Measurements from ENCODE around the gene CAMK2D. TPM values are rescaled to one million over a fixed set of nuclear protein-coding genes. Genes with fewer than 3 reads are reported as not detected.

The CAMK2D gene
- total RNA-seq, 1 donor from 2014 or later, result 31.7 TPM

GRCh38 chr4:113697429-113697828, 64.1 kb downstream of the CAMK2D start:
- Mint-ChIP-seq H3K9me3 (no peaks in the 10 kb centered on the region), H3K27ac (no peak overlapping the region), H3K4me3 (no peak overlapping the region), H3K27me3 (ENCODE audit: low read depth) (no peaks in the 10 kb centered on the region), H3K36me3 (peaks cover 2% of the 10 kb centered on the region), H3K4me1 (peaks cover 22% of the 10 kb centered on the region)
- DNase-seq (ENCODE audit: low spot score in 2 of 2, unreplicated experiment in 2 of 2), result no peak
- no peak for TF ChIP-seq CTCF (IDR thresholded peaks at IDR 0.05; ENCODE audit: unreplicated experiment)

- no peak for DNase-seq (ENCODE audit: low spot score in 2 of 2, unreplicated experiment in 2 of 2)
- no peak for TF ChIP-seq CTCF (IDR thresholded peaks at IDR 0.05; ENCODE audit: unreplicated experiment)
- peaks cover 17% of the 10 kb centered on the region for H3K4me1 Mint-ChIP-seq
- no peak overlapping the region for H3K27ac Mint-ChIP-seq
- H3K9me3 Mint-ChIP-seq, result no peaks in the 10 kb centered on the region
- H3K27me3 Mint-ChIP-seq (ENCODE audit: low read depth), result no peaks in the 10 kb centered on the region
- no peak overlapping the region for H3K4me3 Mint-ChIP-seq
- peaks cover 2% of the 10 kb centered on the region for H3K36me3 Mint-ChIP-seq
These were observed 66.0 kb downstream of the CAMK2D start for GRCh38 chr4:113695328-113696169.

- Mint-ChIP-seq H3K36me3 (peaks cover 3% of the 10 kb centered on the region), H3K4me3 (no peak overlapping the region), H3K9me3 (no peaks in the 10 kb centered on the region), H3K27me3 (ENCODE audit: low read depth) (no peaks in the 10 kb centered on the region), H3K27ac (no peak overlapping the region), H3K4me1 (peaks cover 17% of the 10 kb centered on the region)
- DNase-seq (ENCODE audit: low spot score in 2 of 2, unreplicated experiment in 2 of 2), result no peak
- TF ChIP-seq CTCF (IDR thresholded peaks at IDR 0.05; ENCODE audit: unreplicated experiment), result no peak
These were observed 67.5 kb downstream of the CAMK2D start for GRCh38 chr4:113694008-113694407.

GRCh38 chr4:113692809-113693411, 68.6 kb downstream of the CAMK2D start:
- H3K27me3 Mint-ChIP-seq (ENCODE audit: low read depth), result no peaks in the 10 kb centered on the region
- H3K4me3 Mint-ChIP-seq, result no peak overlapping the region
- H3K36me3 Mint-ChIP-seq, result peaks cover 3% of the 10 kb centered on the region
- DNase-seq (ENCODE audit: low spot score in 2 of 2, unreplicated experiment in 2 of 2), result no peak
- H3K9me3 Mint-ChIP-seq, result no peaks in the 10 kb centered on the region
- H3K4me1 Mint-ChIP-seq, result peaks cover 17% of the 10 kb centered on the region
- TF ChIP-seq CTCF (IDR thresholded peaks at IDR 0.05; ENCODE audit: unreplicated experiment), result no peak
- H3K27ac Mint-ChIP-seq, result no peak overlapping the region

DNA sequence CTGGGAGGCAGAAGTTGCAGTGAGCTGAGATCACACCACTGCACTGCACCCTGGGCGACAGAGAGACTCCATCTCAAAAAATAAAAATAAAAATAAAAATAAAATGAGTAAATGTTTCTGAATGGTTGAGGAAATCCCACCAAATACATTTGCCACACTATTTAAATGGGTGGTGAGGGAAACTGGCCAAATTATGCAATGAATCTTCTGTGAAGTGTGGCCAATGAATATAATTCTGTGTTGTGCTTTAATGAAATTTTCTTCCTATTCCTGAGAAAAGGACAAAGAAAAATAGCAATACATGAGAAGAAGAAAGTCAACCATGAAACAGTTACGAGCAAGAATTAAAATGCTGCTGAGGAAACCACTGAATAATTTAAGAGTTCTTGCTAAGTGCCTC, 69.9 kb downstream of the CAMK2D start:
- Mint-ChIP-seq H3K9me3 (no peaks in the 10 kb centered on the region), H3K27ac (no peak overlapping the region), H3K27me3 (ENCODE audit: low read depth) (no peaks in the 10 kb centered on the region), H3K4me1 (peaks cover 17% of the 10 kb centered on the region), H3K36me3 (peaks cover 3% of the 10 kb centered on the region), H3K4me3 (no peak overlapping the region)
- DNase-seq (ENCODE audit: low spot score in 2 of 2, unreplicated experiment in 2 of 2), result no peak
- no peak for TF ChIP-seq CTCF (IDR thresholded peaks at IDR 0.05; ENCODE audit: unreplicated experiment)

All from mesothelial cell of epicardium (in vitro differentiated cells).